ENCODE measurements around the gene NIT2. TPM values are rescaled to one million over a fixed set of nuclear protein-coding genes. Genes with fewer than 3 reads are reported as not detected.

The NIT2 gene
- total and polyA plus RNA-seq, 9 of the 15 experiments (the other 6 are each of a cell fraction or from before 2014, with no cell fraction given), result 11.4 to 62.2 (median 22.1) TPM

DNA sequence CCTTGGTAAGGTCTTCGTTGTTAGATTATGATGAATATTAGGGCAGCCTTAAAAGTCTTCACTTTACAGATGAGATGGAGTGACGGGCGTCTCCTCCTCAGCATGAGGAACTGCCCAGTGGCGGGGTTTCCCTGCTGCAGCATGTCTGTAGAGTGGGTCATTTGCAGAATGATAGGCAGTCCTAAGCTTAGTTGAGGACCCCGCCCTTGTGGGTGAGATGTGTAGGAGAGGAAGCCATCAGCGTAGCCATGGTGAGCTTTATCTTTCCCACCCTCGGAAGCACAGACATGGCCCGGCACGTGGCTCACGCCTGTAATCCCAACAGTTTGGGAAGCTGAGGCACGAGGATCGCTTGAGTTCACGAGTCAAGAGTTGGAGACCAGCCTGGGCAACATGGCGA lies 877 bp downstream of the NIT2 start (continued):
- TF ChIP-seq ZNF766 (CRISPR knock-in tag; conservative IDR thresholded peaks at IDR 0.05) (no peak), ZNF780A (CRISPR knock-in tag; IDR thresholded peaks at IDR 0.05) (no peak), ERF (CRISPR knock-in tag; IDR thresholded peaks at IDR 0.05) (no peak), ZNF507 (tag; conservative IDR thresholded peaks at IDR 0.05) (no peak), CHCHD3 (CRISPR knock-in tag; IDR thresholded peaks at IDR 0.05) (no peak), KAT2B (IDR thresholded peaks at IDR 0.05; ENCODE audit: low read depth, low read length) (no peak), KHSRP (IDR thresholded peaks at IDR 0.05) (no peak), ZC3H11A (IDR thresholded peaks at IDR 0.05; ENCODE audit: low read depth, low read length) (no peak), CSDE1 (IDR thresholded peaks at IDR 0.05) (peak in 1 of 2 experiments; percentile 43; a peak in 1 of 4 replicates), TBP (optimal IDR thresholded peaks at IDR 0.05; ENCODE audit: low read depth, low read length) (peak; percentile 33), SRSF1 (IDR thresholded peaks at IDR 0.05; ENCODE audit: low read depth, low read length) (no peak), THRAP3 (IDR thresholded peaks at IDR 0.05; ENCODE audit: borderline replicate concordance) (no peak), ZNF431 (CRISPR knock-in tag; IDR thresholded peaks at IDR 0.05) (no peak), ZFP36 (IDR thresholded peaks at IDR 0.05; ENCODE audit: low read depth, low read length, partially characterized antibody) (no peak), ADNP (tag; IDR thresholded peaks at IDR 0.05) (no peak), ZKSCAN3 (CRISPR knock-in tag; IDR thresholded peaks at IDR 0.05) (no peak), SAP30 (IDR thresholded peaks at IDR 0.05; ENCODE audit: borderline replicate concordance, insufficient read depth, low read depth, low read length, poor library complexity, severe bottlenecking) (no peak), POLR2A (conservative IDR thresholded peaks at IDR 0.05) (peak; percentile 28; the same call in 1 of the 2 replicates), TCF7 (IDR thresholded peaks at IDR 0.05; ENCODE audit: borderline replicate concordance) (no peak)
- TF ChIP-seq, protein P1, sequence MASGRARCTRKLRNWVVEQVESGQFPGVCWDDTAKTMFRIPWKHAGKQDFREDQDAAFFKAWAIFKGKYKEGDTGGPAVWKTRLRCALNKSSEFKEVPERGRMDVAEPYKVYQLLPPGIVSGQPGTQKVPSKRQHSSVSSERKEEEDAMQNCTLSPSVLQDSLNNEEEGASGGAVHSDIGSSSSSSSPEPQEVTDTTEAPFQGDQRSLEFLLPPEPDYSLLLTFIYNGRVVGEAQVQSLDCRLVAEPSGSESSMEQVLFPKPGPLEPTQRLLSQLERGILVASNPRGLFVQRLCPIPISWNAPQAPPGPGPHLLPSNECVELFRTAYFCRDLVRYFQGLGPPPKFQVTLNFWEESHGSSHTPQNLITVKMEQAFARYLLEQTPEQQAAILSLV (tag; IDR thresholded peaks at IDR 0.05), result no peak
- TF ChIP-seq, protein P2, sequence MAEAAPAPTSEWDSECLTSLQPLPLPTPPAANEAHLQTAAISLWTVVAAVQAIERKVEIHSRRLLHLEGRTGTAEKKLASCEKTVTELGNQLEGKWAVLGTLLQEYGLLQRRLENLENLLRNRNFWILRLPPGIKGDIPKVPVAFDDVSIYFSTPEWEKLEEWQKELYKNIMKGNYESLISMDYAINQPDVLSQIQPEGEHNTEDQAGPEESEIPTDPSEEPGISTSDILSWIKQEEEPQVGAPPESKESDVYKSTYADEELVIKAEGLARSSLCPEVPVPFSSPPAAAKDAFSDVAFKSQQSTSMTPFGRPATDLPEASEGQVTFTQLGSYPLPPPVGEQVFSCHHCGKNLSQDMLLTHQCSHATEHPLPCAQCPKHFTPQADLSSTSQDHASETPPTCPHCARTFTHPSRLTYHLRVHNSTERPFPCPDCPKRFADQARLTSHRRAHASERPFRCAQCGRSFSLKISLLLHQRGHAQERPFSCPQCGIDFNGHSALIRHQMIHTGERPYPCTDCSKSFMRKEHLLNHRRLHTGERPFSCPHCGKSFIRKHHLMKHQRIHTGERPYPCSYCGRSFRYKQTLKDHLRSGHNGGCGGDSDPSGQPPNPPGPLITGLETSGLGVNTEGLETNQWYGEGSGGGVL (CRISPR knock-in tag; IDR thresholded peaks at IDR 0.05), result no peak
- TF ChIP-seq, protein P3, sequence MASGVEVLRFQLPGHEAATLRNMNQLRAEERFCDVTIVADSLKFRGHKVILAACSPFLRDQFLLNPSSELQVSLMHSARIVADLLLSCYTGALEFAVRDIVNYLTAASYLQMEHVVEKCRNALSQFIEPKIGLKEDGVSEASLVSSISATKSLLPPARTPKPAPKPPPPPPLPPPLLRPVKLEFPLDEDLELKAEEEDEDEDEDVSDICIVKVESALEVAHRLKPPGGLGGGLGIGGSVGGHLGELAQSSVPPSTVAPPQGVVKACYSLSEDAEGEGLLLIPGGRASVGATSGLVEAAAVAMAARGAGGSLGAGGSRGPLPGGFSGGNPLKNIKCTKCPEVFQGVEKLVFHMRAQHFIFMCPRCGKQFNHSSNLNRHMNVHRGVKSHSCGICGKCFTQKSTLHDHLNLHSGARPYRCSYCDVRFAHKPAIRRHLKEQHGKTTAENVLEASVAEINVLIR (CRISPR knock-in tag; IDR thresholded peaks at IDR 0.05), result no peak
- TF ChIP-seq, protein P4, sequence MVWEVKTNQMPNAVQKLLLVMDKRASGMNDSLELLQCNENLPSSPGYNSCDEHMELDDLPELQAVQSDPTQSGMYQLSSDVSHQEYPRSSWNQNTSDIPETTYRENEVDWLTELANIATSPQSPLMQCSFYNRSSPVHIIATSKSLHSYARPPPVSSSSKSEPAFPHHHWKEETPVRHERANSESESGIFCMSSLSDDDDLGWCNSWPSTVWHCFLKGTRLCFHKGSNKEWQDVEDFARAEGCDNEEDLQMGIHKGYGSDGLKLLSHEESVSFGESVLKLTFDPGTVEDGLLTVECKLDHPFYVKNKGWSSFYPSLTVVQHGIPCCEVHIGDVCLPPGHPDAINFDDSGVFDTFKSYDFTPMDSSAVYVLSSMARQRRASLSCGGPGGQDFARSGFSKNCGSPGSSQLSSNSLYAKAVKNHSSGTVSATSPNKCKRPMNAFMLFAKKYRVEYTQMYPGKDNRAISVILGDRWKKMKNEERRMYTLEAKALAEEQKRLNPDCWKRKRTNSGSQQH (CRISPR knock-in tag; IDR thresholded peaks at IDR 0.05), result no peak
- TF ChIP-seq, protein P5, sequence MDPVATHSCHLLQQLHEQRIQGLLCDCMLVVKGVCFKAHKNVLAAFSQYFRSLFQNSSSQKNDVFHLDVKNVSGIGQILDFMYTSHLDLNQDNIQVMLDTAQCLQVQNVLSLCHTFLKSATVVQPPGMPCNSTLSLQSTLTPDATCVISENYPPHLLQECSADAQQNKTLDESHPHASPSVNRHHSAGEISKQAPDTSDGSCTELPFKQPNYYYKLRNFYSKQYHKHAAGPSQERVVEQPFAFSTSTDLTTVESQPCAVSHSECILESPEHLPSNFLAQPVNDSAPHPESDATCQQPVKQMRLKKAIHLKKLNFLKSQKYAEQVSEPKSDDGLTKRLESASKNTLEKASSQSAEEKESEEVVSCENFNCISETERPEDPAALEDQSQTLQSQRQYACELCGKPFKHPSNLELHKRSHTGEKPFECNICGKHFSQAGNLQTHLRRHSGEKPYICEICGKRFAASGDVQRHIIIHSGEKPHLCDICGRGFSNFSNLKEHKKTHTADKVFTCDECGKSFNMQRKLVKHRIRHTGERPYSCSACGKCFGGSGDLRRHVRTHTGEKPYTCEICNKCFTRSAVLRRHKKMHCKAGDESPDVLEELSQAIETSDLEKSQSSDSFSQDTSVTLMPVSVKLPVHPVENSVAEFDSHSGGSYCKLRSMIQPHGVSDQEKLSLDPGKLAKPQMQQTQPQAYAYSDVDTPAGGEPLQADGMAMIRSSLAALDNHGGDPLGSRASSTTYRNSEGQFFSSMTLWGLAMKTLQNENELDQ (CRISPR knock-in tag; IDR thresholded peaks at IDR 0.05; ENCODE audit: borderline replicate concordance), result no peak
